ENCODE results near the gene FEM1A.
"Not testable (repeated sequence)": the region's sequence is repeated elsewhere in the genome, so short reads cannot be mapped to it uniquely, and the experiment has no call there.

Gene FEM1A

DNA sequence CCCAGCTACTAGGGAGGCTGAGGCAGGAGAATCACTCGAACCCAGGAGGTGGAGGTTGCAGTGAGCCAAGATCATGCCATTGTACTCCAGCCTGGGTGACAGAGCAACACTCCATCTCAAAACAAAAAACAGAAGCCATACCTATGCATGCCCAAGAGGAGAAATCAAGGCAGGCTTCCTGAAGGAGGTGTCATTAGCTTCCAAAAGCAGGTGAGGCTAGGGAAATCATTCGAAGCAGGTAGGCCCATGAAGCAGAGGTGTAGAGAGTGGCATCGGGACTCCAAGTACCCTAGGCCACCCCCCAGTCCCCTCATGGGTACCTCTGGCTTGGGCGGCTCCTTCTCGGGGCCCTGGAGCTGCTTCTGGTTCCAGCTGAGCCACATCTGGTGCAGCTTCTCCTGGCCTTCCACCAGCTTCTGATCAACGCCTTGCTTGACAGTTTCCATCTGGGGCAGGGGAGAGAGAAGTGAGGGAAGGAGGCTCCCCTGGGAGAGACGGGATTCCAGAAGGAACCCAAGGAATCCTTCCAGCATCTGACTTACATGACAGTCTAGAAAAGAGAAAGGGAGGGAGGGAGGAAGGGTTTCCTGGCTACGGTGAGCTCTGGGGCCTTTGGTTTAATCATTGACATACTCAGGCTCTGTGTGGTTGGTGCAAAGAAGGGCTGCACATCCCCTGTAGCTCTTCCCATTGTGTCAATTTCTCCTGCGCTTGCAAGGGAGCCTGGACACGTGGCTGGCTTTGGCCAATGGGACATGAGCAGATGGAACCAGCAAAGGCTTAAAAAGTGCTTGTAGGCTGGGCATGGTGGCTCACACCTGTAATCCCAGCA is 53.0 kb downstream of the FEM1A start:
- in situ Hi-C loops (cut with HindIII; ENCODE audit: low sequenced_read_pairs): no loop called here

- in situ Hi-C loops (cut with HindIII; ENCODE audit: low sequenced_read_pairs): not testable (repeated sequence)
These were observed 54.4 kb downstream of the FEM1A start for GRCh38 chr19:4845975-4846374.

DNA sequence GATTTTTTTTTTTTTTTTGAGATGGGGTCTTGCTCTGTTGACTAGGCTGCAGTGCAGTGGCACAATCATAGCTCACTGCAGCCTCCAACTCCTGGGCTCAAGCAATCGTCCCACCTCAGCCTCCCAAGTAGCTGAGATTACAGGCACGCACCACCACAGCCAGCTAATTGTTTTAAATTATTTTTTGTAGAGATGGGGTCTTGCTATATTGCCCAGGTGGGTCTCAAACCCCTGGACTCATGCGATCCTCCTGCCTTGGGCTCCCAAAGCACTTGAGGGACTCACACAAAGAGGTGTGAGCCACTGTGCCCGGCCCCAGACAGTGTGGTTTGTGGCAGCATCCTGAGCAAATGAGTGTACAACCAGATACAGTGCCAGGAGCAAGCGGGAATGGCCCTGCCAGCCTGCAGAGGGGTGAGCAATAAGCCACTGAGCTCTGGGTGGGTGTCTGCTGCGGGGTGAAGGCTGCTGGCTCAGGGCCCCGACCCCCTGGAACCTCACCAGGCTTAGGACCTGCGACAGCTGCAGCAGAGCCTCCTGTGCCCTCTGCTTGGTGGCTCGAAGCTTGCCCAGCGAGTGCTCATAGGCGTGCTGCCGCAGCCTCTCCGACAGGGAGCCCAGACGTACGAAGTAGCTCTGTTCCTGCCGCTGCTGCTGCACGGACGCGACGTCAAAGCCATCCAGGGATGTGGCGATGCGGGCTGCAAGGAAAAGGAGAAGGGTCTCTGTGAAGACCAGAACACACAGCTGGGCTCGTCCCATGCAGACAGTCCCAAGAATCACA is 55.8 kb downstream of the FEM1A start:
- in situ Hi-C loops (cut with HindIII; ENCODE audit: low sequenced_read_pairs): no loop called here

DNA sequence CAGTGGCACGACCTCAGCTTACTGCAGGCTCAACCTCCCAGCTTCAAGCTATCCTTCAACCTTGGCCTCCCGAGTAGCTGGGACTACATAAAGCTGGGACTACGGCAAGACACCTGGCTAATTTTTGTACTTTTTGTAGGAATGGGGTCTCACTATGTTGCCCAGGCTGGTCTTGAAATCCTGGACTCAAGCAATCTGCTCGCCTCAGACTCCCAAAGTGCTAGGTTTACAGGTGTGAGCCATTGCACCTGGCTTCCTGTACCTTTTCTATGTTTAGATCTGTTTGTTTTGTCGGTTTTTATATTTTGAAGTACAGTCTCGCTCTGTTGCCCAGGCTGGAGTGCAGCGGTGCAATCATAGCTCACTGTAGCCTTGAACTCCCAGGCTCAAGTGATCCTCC is 57.5 kb downstream of the FEM1A start:
- in situ Hi-C loops (cut with HindIII; ENCODE audit: low sequenced_read_pairs): no loop called here

Measured in endothelial cell of hepatic sinusoid (primary cell).